Renal cortical epithelial cell (primary cell): ENCODE results near the gene IFNA1. TPM values are rescaled to one million over a fixed set of nuclear protein-coding genes. Genes with fewer than 3 reads are reported as not detected.
"Not testable (repeated sequence)": the region's sequence is repeated elsewhere in the genome, so short reads cannot be mapped to it uniquely, and the experiment has no call there.

Experiments used
- DNase-seq: peaks from one replicate; pipeline ENCODE4 v3.0.0-alpha.2; 2011; ENCODE audit warnings: low read depth
- total RNA-seq: library from RNA; depleted of rRNA; stranded (reverse); fragments of >200 nt; gene quantifications from 2 replicates; pipeline ENCODE4 v1.2.3, GENCODE V29; 2014

The IFNA1 gene
- total RNA-seq, result not detected in 2 replicates

- DNase-seq, result no peak
These were observed at the start of gene IFNA1 for GRCh38 chr9:21440139-21440538. IFNA1 (plus strand) TSS chr9:21440439; CDS start chr9:21440508, 69 bp downstream.

- peak; percentile 41 for DNase-seq
These were observed 48.0 kb upstream of the IFNA1 start for GRCh38 chr9:21392270-21392669.

- no peak for DNase-seq
These were observed 44.2 kb upstream of the IFNA1 start for GRCh38 chr9:21395778-21396717.

- no peak for DNase-seq
These were observed 41.2 kb upstream of the IFNA1 start for GRCh38 chr9:21398955-21399489.

GRCh38 chr9:21399956-21400355 is 40.3 kb upstream of the IFNA1 start:
- DNase-seq, result no peak

- DNase-seq, result no peak
These were observed 37.6 kb upstream of the IFNA1 start for GRCh38 chr9:21402386-21403251.

GRCh38 chr9:21404146-21404545 is 36.1 kb upstream of the IFNA1 start:
- DNase-seq, result no peak

- no peak for DNase-seq
These were observed 31.4 kb upstream of the IFNA1 start, which contains the start of gene IFNA8 for GRCh38 chr9:21408817-21409216. IFNA8 (plus strand) TSS chr9:21409117; CDS start chr9:21409177, 60 bp downstream.

- DNase-seq, result no peak
These were observed 28.1 kb upstream of the IFNA1 start for GRCh38 chr9:21412107-21412506.

- no peak for DNase-seq
These were observed 27.1 kb upstream of the IFNA1 start for GRCh38 chr9:21413151-21413550.

GRCh38 chr9:21413624-21414023 is 26.6 kb upstream of the IFNA1 start:
- no peak for DNase-seq

- DNase-seq, result peak; percentile 53
These were observed 25.9 kb upstream of the IFNA1 start for GRCh38 chr9:21414220-21414940.

- DNase-seq, result peak; percentile 92
These were observed 24.6 kb upstream of the IFNA1 start for GRCh38 chr9:21415493-21416267.

GRCh38 chr9:21428235-21428634 is 12.0 kb upstream of the IFNA1 start:
- DNase-seq, result no peak

- DNase-seq, result no peak
These were observed 11.0 kb upstream of the IFNA1 start for GRCh38 chr9:21429191-21429590.

- DNase-seq, result no peak
These were observed 7.4 kb upstream of the IFNA1 start for GRCh38 chr9:21432672-21433425.

GRCh38 chr9:21434202-21435014 is 5.8 kb upstream of the IFNA1 start:
- peak; percentile 46 for DNase-seq

GRCh38 chr9:21435015-21435383 is 5.2 kb upstream of the IFNA1 start:
- DNase-seq, result not testable (repeated sequence)
